ENCODE data around the gene FRMD4B. TPM values are rescaled to one million over a fixed set of nuclear protein-coding genes. Genes with fewer than 3 reads are reported as not detected.

FRMD4B gene
- total and polyA plus RNA-seq, 2 experiments from 2014 or later = 6.4 to 12.8 TPM

GRCh38 chr3:69410301-69410700, 24.4 kb upstream of the FRMD4B start:
- Mint-ChIP-seq H3K4me1 (peaks cover 19% of the 10 kb centered on the region; the same call in 2 of the 3 replicates), H3K9me3 (peaks cover under 1% of the 10 kb centered on the region; the same call in 1 of the 3 replicates), H3K36me3 (ENCODE audit: low read depth) (no peaks in the 10 kb centered on the region), H3K27me3 (ENCODE audit: insufficient read depth, low read depth, poor library complexity) (peaks cover 2% of the 10 kb centered on the region), H3K4me3 (no peak overlapping the region), H3K27ac (no peak overlapping the region)
- DNase-seq (ENCODE audit: low spot score) (peak; percentile 73), ATAC-seq (peak; percentile 89)
- Histone ChIP-seq H3K27me3 (ENCODE audit: insufficient read depth) (no peaks in the 10 kb centered on the region), H3K79me2 (replicated peaks; ENCODE audit: insufficient read depth) (no peaks in the 10 kb centered on the region), H3K4me3 (no peak overlapping the region), H3K9me2 (ENCODE audit: insufficient read depth) (no peaks in the 10 kb centered on the region), H3K4me1 (ENCODE audit: insufficient read depth) (peaks cover 12% of the 10 kb centered on the region; the same call in 1 of the 2 replicates), H3K4me2 (no peak overlapping the region), H3K27ac (ENCODE audit: low read depth) (no peak overlapping the region), H3K36me3 (ENCODE audit: insufficient read depth) (no peaks in the 10 kb centered on the region), H4K20me1 (replicated peaks; ENCODE audit: insufficient read depth) (no peaks in the 10 kb centered on the region), H2AFZ (no peak overlapping the region), H3F3A (replicated peaks; ENCODE audit: low read depth) (no peaks in the 10 kb centered on the region)
- TF ChIP-seq EZH2phosphoT487 (IDR thresholded peaks at IDR 0.05; ENCODE audit: unreplicated experiment) (no peak), CTCF (conservative IDR thresholded peaks at IDR 0.05; ENCODE audit: low read depth in 2 of 2) (peak; percentile 72 to 87)

DNA sequence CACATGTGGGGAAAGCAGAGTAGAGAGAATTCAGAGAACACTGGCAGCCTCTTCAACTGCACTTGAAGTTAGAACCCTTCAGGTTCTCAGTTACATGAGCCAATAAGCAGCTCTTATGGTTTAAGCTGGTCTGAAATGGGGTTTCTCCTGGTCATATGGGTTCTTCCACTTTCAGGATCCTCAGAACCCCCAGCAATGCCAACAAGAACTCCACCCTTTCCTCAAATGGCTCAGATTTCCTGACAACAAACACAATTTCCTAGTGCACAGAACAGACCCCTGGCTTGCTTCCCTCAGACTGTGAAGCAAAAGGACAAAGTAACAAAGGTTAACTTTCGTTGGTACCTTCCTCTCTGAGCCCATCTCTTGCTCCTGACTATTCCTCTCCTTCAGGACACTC, 23.9 kb upstream of the FRMD4B start:
- H2AFZ ChIP-seq = no peak overlapping the region
- no peak overlapping the region for H3K4me3 Mint-ChIP-seq
- H3K36me3 Mint-ChIP-seq (ENCODE audit: low read depth) = 0 out of 3 replicates have a peak, but pooled peaks cover 2% of the 10 kb centered on the region
- no peaks in the 10 kb centered on the region for H3K79me2 ChIP-seq (replicated peaks; ENCODE audit: insufficient read depth)
- DNase-seq (ENCODE audit: low spot score) (no peak), ATAC-seq (no peak)
- H3K4me3 ChIP-seq = no peak overlapping the region
- H3K4me2 ChIP-seq = no peak overlapping the region
- no peak overlapping the region for H3K27ac ChIP-seq (ENCODE audit: low read depth)
- TF ChIP-seq REST (IDR thresholded peaks at IDR 0.05; ENCODE audit: unreplicated experiment) (no peak), STAT1 (IDR thresholded peaks at IDR 0.05; ENCODE audit: unreplicated experiment) (no peak)
- no peaks in the 10 kb centered on the region for H4K20me1 ChIP-seq (replicated peaks; ENCODE audit: insufficient read depth)
- no peaks in the 10 kb centered on the region for H3K27me3 ChIP-seq (ENCODE audit: insufficient read depth)
- H3K36me3 ChIP-seq (ENCODE audit: insufficient read depth) = no peaks in the 10 kb centered on the region
- H3K9me2 ChIP-seq (ENCODE audit: insufficient read depth) = no peaks in the 10 kb centered on the region
- H3K9me3 Mint-ChIP-seq = peaks cover 4% of the 10 kb centered on the region; the same call in 1 of the 3 replicates
- H3K4me1 Mint-ChIP-seq = peaks cover 19% of the 10 kb centered on the region; the same call in 2 of the 3 replicates
- H3K27me3 Mint-ChIP-seq (ENCODE audit: insufficient read depth, low read depth, poor library complexity) = peaks cover 2% of the 10 kb centered on the region
- H3F3A ChIP-seq (replicated peaks; ENCODE audit: low read depth) = no peaks in the 10 kb centered on the region
- H3K27ac Mint-ChIP-seq = no peak overlapping the region
- H3K4me1 ChIP-seq (ENCODE audit: insufficient read depth) = peaks cover 12% of the 10 kb centered on the region; the same call in 1 of the 2 replicates
